Activated CD4-positive, alpha-beta T cell treated with anti-CD3 and anti-CD28 coated beads for 36 hours (primary cell): Measurements from ENCODE around the gene CIART. TPM values are rescaled to one million over a fixed set of nuclear protein-coding genes. Genes with fewer than 3 reads are reported as not detected.
A peak's percentile ranks its signal among the peaks of the same experiment; 100 is the strongest.
"Not testable (repeated sequence)": the region's sequence is repeated elsewhere in the genome, so short reads cannot be mapped to it uniquely, and the experiment has no call there.

Experiments
- ATAC-seq: fragments of 200-7000 bp; cut with Tn5 transposase; one replicate; pipeline ENCODE4 v1.10.0; 2021; ENCODE audit warnings: mild to moderate bottlenecking, moderate library complexity
- CTCF ChIA-PET: fragments of 350-600 bp; sonication (Branson Sonifier 250); formaldehyde crosslinking; loops from one replicate; lab custom pipeline; 2021; ENCODE audit warnings: antibody characterized with exemption; lab: Charles Lee
- POLR2A ChIA-PET: fragments of 350-600 bp; sonication (Branson Sonifier 250); formaldehyde crosslinking; loops from one replicate; lab custom pipeline; 2021; ENCODE audit warnings: antibody characterized with exemption, inconsistent platforms; lab: Charles Lee
- DNase-seq: peaks from one replicate; pipeline ENCODE4 v3.0.0-alpha.2; 2020
- H3K27ac Mint-ChIP-seq: one replicate; pipeline ENCODE4 v1.8.0; 2021; ENCODE audit warnings: mixed read lengths
- H3K27me3 Mint-ChIP-seq: one replicate; pipeline ENCODE4 v1.8.0; 2021; ENCODE audit warnings: mixed read lengths
- H3K36me3 Mint-ChIP-seq: one replicate; pipeline ENCODE4 v1.8.0; 2021; ENCODE audit warnings: low read depth, mixed read lengths
- H3K4me1 Mint-ChIP-seq: one replicate; pipeline ENCODE4 v1.8.0; 2021; ENCODE audit warnings: mixed read lengths
- H3K4me3 Mint-ChIP-seq: one replicate; pipeline ENCODE4 v1.8.0; 2021; ENCODE audit warnings: mild to moderate bottlenecking, moderate library complexity, mixed read lengths
- H3K9me3 Mint-ChIP-seq: one replicate; pipeline ENCODE4 v1.8.0; 2021; ENCODE audit warnings: low read depth, mixed read lengths
- intact Hi-C, 2 experiments: fragments of 100-400 bp; cut with DNase I in 1 of 2; cut with micrococcal nuclease in 1 of 2; formaldehyde crosslinking; loops; one replicate each; pipeline versions ENCODE4 v1.14.2 to v1.15.1; 2022 to 2024; cut with DNase I, micrococcal nuclease
- total RNA-seq, 2 experiments: library from RNA; stranded (reverse); gene quantifications; one replicate each; pipeline ENCODE4 v1.2.3, GENCODE V29; 2021

Gene CIART
- total RNA-seq, 2 experiments from 2014 or later = 5.9 to 6.0 TPM

- DNase-seq = no peak
- peaks cover 29% of the 10 kb centered on the region for H3K36me3 Mint-ChIP-seq
- intact Hi-C loops = no loop called here
- no peaks in the 10 kb centered on the region for H3K4me1 Mint-ChIP-seq
- POLR2A ChIA-PET = no interaction called here
- H3K27ac Mint-ChIP-seq = no peak overlapping the region
- no peak overlapping the region for H3K4me3 Mint-ChIP-seq
- no peaks in the 10 kb centered on the region for H3K27me3 Mint-ChIP-seq
- no peaks in the 10 kb centered on the region for H3K9me3 Mint-ChIP-seq
- CTCF ChIA-PET = interaction anchor here (0.7 kb wide), 1 partner anchor 252 kb away, joined by 4 read pairs; no protein-coding TSS in a partner anchor
- no peak for ATAC-seq
Observed at GRCh38 chr1:150309758-150310508, 27.6 kb downstream of the CIART start.

GRCh38 chr1:150311762-150312161, 29.4 kb downstream of the CIART start:
- H3K9me3 Mint-ChIP-seq = no peaks in the 10 kb centered on the region
- H3K27me3 Mint-ChIP-seq = no peaks in the 10 kb centered on the region
- H3K27ac Mint-ChIP-seq = no peak overlapping the region
- H3K4me1 Mint-ChIP-seq = no peaks in the 10 kb centered on the region
- POLR2A ChIA-PET = no interaction called here
- CTCF ChIA-PET = interaction anchor here (0.6 kb wide), 1 partner anchor 132 kb away, joined by 3 read pairs; no protein-coding TSS in a partner anchor
- no peak for ATAC-seq
- no peak for DNase-seq
- no peak overlapping the region for H3K4me3 Mint-ChIP-seq
- intact Hi-C loops = no loop called here
- peaks cover 19% of the 10 kb centered on the region for H3K36me3 Mint-ChIP-seq

- CTCF ChIA-PET, H3K27me3 Mint-ChIP-seq, ATAC-seq, H3K4me3 Mint-ChIP-seq, H3K36me3 Mint-ChIP-seq, intact Hi-C loops, H3K27ac Mint-ChIP-seq, POLR2A ChIA-PET, H3K4me1 Mint-ChIP-seq, DNase-seq, H3K9me3 Mint-ChIP-seq: not testable (repeated sequence)
Observed at GRCh38 chr1:150314691-150315090, 32.3 kb downstream of the CIART start.

- ChIA-PET POLR2A (interaction anchor here (1.1 kb wide), 1 partner anchor 65 kb away, joined by 4 read pairs; no protein-coding TSS in a partner anchor), CTCF (interaction anchor here (0.6 to 5.2 kb wide), 2 partner anchors 65 to 69 kb away, joined by 3 to 20 read pairs; no protein-coding TSS in a partner anchor)
- H3K4me1 Mint-ChIP-seq = peaks cover 19% of the 10 kb centered on the region
- peak overlapping the region; percentile 100 for H3K27ac Mint-ChIP-seq
- H3K27me3 Mint-ChIP-seq = no peaks in the 10 kb centered on the region
- peak overlapping the region; percentile 93 for H3K4me3 Mint-ChIP-seq
- H3K36me3 Mint-ChIP-seq = peaks cover 27% of the 10 kb centered on the region
- intact Hi-C loops = loop anchor here (2.0 to 5.0 kb wide), 5 partner anchors 42 to 752 kb away; partner anchors contain the start of genes CA14 (in 2 of the 2), GABPB2 (in 1 of the 2) and SETDB1 (in 1 of the 2)
- H3K9me3 Mint-ChIP-seq = no peaks in the 10 kb centered on the region
- ATAC-seq = no peak
- no peak for DNase-seq
Observed at GRCh38 chr1:150320667-150320978, 38.3 kb downstream of the CIART start.

GRCh38 chr1:150321826-150322166, 39.4 kb downstream of the CIART start:
- Mint-ChIP-seq H3K4me3 (peak overlapping the region; percentile 93), H3K27me3 (no peaks in the 10 kb centered on the region), H3K27ac (peak overlapping the region; percentile 100), H3K9me3 (no peaks in the 10 kb centered on the region), H3K36me3 (peaks cover 38% of the 10 kb centered on the region), H3K4me1 (peaks cover 27% of the 10 kb centered on the region)
- no peak for DNase-seq
- no peak for ATAC-seq
- POLR2A ChIA-PET = interaction anchor here (0.6 to 1.6 kb wide), 6 partner anchors 14 to 601 kb away, joined by 3 to 9 read pairs (median 4); partner anchors contain the start of gene RPRD2
- CTCF ChIA-PET = interaction anchor here (1.2 to 5.2 kb wide), 3 partner anchors 12 to 66 kb away, joined by 3 to 20 read pairs (median 8); no protein-coding TSS in a partner anchor
- intact Hi-C loops = loop anchor here (1.0 to 5.0 kb wide), 14 partner anchors 28 to 751 kb away; partner anchors contain the start of genes CA14 (in 2 of the 2), ANP32E (in 1 of the 2), APH1A (in 1 of the 2) and CIART (in 1 of the 2)

GRCh38 chr1:150322310-150322709, 40.0 kb downstream of the CIART start:
- Mint-ChIP-seq H3K9me3 (no peaks in the 10 kb centered on the region), H3K4me1 (peaks cover 27% of the 10 kb centered on the region), H3K27ac (peak overlapping the region; percentile 100), H3K36me3 (peaks cover 41% of the 10 kb centered on the region), H3K4me3 (peak overlapping the region; percentile 93), H3K27me3 (no peaks in the 10 kb centered on the region)
- ATAC-seq (peak; percentile 73), DNase-seq (peak; percentile 42)
- ChIA-PET POLR2A (interaction anchor here (0.6 to 1.6 kb wide), 6 partner anchors 14 to 600 kb away, joined by 3 to 9 read pairs (median 4); partner anchors contain the start of gene RPRD2), CTCF (interaction anchor here (1.2 to 5.2 kb wide), 3 partner anchors 11 to 66 kb away, joined by 3 to 20 read pairs (median 8); no protein-coding TSS in a partner anchor)
- intact Hi-C loops = loop anchor here (1.0 to 5.0 kb wide), 4 partner anchors 65 to 750 kb away; partner anchors contain the start of genes CA14 (in 1 of the 2), GABPB2 (in 1 of the 2), OTUD7B (in 1 of the 2) and SETDB1 (in 1 of the 2)

GRCh38 chr1:150332651-150333290, 50.4 kb downstream of the CIART start:
- DNase-seq = no peak
- intact Hi-C loops = no loop called here
- no peak overlapping the region for H3K4me3 Mint-ChIP-seq
- peak; percentile 55 for ATAC-seq
- H3K4me1 Mint-ChIP-seq = peaks cover 10% of the 10 kb centered on the region
- peaks cover 52% of the 10 kb centered on the region for H3K36me3 Mint-ChIP-seq
- no peaks in the 10 kb centered on the region for H3K27me3 Mint-ChIP-seq
- CTCF ChIA-PET = interaction anchor here (2.0 kb wide), 1 partner anchor 10 kb away, joined by 8 read pairs; no protein-coding TSS in a partner anchor
- POLR2A ChIA-PET = no interaction called here
- H3K9me3 Mint-ChIP-seq = no peaks in the 10 kb centered on the region
- H3K27ac Mint-ChIP-seq = no peak overlapping the region

Other genes with a start within 250 kb of the CIART start
- 10 to 100 TPM; 18.5 to 20.6 TPM for gene VPS45, start 214.8 kb upstream of the CIART start, total RNA-seq
- 10 to 100 TPM; 13.2 TPM for gene PLEKHO1, start 132.6 kb upstream of the CIART start, total RNA-seq
- 100 to 1,000 TPM; 176 to 212 TPM for gene ANP32E, start 46.4 kb upstream of the CIART start, total RNA-seq
- not detected for gene CA14, start 24.8 kb upstream of the CIART start, total RNA-seq
- 10 to 100 TPM; 62.4 to 89.3 TPM for gene APH1A, start 13.5 kb upstream of the CIART start, total RNA-seq
- gene C1orf54, start 9.8 kb upstream of the CIART start, total RNA-seq = 1 to 10 TPM in 1 of 2 experiments, under 1 TPM in 1; 0.50 to 1.2 TPM
- 100 to 1,000 TPM in 1 of 2 experiments, 10 to 100 TPM in 1; 86.4 to 111 TPM for gene MRPS21, start 11.3 kb downstream of the CIART start, total RNA-seq
- 10 to 100 TPM; 71.4 to 84.4 TPM for gene PRPF3, start 39.0 kb downstream of the CIART start, total RNA-seq
- 10 to 100 TPM; 24.4 to 32.2 TPM for gene RPRD2, start 81.6 kb downstream of the CIART start, total RNA-seq
- gene TARS2, start 204.9 kb downstream of the CIART start, total RNA-seq = 10 to 100 TPM; 43.8 to 58.6 TPM
- 1 to 10 TPM in 1 of 2 experiments, under 1 TPM in 1; 0.96 to 1.2 TPM for gene ECM1, start 225.6 kb downstream of the CIART start, total RNA-seq
- gene FALEC, start 233.2 kb downstream of the CIART start, total RNA-seq = under 1 TPM in 1 of 2 experiments, not detected in 1; 0.34 TPM